ENCODE measurements around the gene CD28. TPM values are rescaled to one million over a fixed set of nuclear protein-coding genes. Genes with fewer than 3 reads are reported as not detected.

Gene CD28
- total and polyA plus RNA-seq, 2 donors (not counting 3 experiments of a cell fraction or from before 2014, with no cell fraction given) = 0.15 TPM; not detected in 1

- dilution Hi-C loops (cut with MboI; ENCODE audit: extremely low pct_ligation_motif_present, low sequenced_read_pairs) (no loop called here), intact Hi-C loops (cut with micrococcal nuclease) (no loop called here)
- DNase-seq (ENCODE audit: low read depth, low spot score) = no peak
- peaks cover 6% of the 10 kb centered on the region for H3K4me1 ChIP-seq (ENCODE audit: control insufficient read depth, extremely low read depth, insufficient read depth, low read length)
- H3K9me1 ChIP-seq (replicated peaks; ENCODE audit: control insufficient read depth, extremely low read depth, insufficient read depth, low read length) = no peaks in the 10 kb centered on the region
- H3K4me2 ChIP-seq (ENCODE audit: insufficient read depth, low read length) = no peak overlapping the region
- no peak overlapping the region for H2AFZ ChIP-seq (ENCODE audit: low read depth, low read length)
- no peak overlapping the region for H3K9ac ChIP-seq (replicated peaks; ENCODE audit: extremely low read depth, insufficient read depth, low read length)
- no peak overlapping the region for H3K27ac ChIP-seq (ENCODE audit: insufficient read depth, low read depth, low read length)
- ChIA-PET POLR2A (no interaction called here), CTCF (interaction anchor here (1.4 to 1.6 kb wide), 2 partner anchors 24 to 74 kb away, joined by 3 to 5 read pairs; no protein-coding TSS in a partner anchor)
- no peaks in the 10 kb centered on the region for H3K27me3 ChIP-seq (ENCODE audit: control insufficient read depth in 2 of 2, insufficient read depth in 2 of 2, low read length in 2 of 2)
- no peaks in the 10 kb centered on the region for H3K79me2 ChIP-seq (ENCODE audit: control insufficient read depth, insufficient read depth, low read length)
- H4K20me1 ChIP-seq (replicated peaks; ENCODE audit: control insufficient read depth, extremely low read depth, insufficient read depth, low read length) = no peaks in the 10 kb centered on the region
- no TSS peak for BruUV-seq (replicated peaks)
- no peaks in the 10 kb centered on the region for H3K9me3 ChIP-seq (replicated peaks; ENCODE audit: control insufficient read depth, insufficient read depth, low read length)
- no peak for FAIRE-seq
- H3K4me3 ChIP-seq (replicated peaks in 1 of 3; ENCODE audit: insufficient read depth in 1 of 3, low read depth in 1 of 3, low read length in 3 of 3) = no peak overlapping the region
- no peaks in the 10 kb centered on the region for H3K36me3 ChIP-seq (ENCODE audit: control insufficient read depth in 2 of 2, extremely low read depth in 1 of 2, insufficient read depth in 2 of 2, low read length in 2 of 2)
- TF ChIP-seq GATA2 (IDR thresholded peaks at IDR 0.05; ENCODE audit: insufficient read depth, insufficient read length, low read depth, low read length) (no peak), MAX (IDR thresholded peaks at IDR 0.05; ENCODE audit: insufficient read depth, insufficient read length) (no peak), EZH2 (IDR thresholded peaks at IDR 0.05; ENCODE audit: borderline replicate concordance, low read depth, low read length, severe bottlenecking) (no peak), POLR2AphosphoS5 (IDR thresholded peaks at IDR 0.05; ENCODE audit: insufficient read depth, low read depth, low read length) (no peak), POLR2A (IDR thresholded peaks at IDR 0.05; ENCODE audit: low read depth, low read length) (no peak), MYC (IDR thresholded peaks at IDR 0.05; ENCODE audit: low read depth, low read length) (no peak), FOS (IDR thresholded peaks at IDR 0.05; ENCODE audit: borderline replicate concordance, insufficient read depth, low read length) (no peak), JUN (IDR thresholded peaks at IDR 0.05; ENCODE audit: borderline replicate concordance, insufficient read depth, insufficient read length, low read depth) (no peak), CTCF (IDR thresholded peaks at IDR 0.05; ENCODE audit: extremely low read depth in 1 of 2, insufficient read depth in 1 of 2, low read depth in 1 of 2, low read length in 2 of 2) (no peak)
These were observed 35.1 kb downstream of the CD28 start for GRCh38 chr2:203741566-203741965.
